ENCODE data around the gene ECHS1. TPM values are rescaled to one million over a fixed set of nuclear protein-coding genes. Genes with fewer than 3 reads are reported as not detected.

ECHS1 gene
- total and polyA plus RNA-seq, 10 of the 15 experiments (the other 5 are each of a cell fraction or from before 2014, with no cell fraction given) = 32.7 to 164 (median 62.4) TPM

DNA sequence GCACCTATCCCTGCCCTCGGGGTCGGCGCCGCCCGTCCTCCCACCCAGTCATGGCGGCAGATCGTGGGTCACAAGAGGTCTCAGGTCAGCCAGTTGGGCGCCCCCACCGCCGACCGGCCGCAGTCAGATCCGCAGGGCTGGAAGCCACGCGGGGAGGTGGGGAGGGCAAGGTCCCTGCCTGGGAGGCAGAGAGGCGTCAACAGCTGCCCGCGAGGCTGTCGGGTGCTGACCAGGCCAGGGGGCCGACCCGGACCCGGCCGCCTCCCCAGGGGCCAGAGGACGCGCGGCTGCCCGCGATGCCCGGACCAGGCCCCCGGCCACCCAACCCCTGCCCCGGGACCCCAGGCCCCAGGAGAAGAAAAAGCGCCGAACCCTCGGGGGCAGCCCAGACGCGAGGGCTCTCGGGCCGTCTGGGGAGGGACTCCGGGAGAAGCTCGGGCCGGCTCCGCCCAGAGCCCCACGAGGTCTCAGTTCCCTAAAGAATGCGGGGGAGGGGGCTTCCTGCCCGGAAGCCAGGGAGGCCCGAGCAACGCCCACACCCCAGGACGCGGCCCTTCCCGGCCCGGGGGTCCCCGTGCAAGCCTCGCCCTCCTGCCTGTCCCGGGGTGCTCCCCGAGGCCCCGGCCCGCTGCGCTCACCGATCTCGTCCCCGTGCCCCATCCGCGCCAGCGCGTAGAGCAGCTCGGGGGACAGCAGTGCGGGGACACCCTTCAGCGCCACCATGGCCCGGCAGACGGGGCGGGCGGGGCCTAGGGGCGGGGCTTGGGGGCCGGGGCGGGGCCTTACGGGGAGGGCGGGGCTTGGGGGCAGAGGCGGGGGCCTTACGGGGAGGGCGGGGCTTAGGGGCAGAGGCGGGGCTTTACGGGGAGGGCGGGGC, 15.6 kb downstream of the ECHS1 start, which contains the start of gene FUOM (continued):
- no peak for TF ChIP-seq RELB (IDR thresholded peaks at IDR 0.05; ENCODE audit: low read depth)
- TF ChIP-seq IKZF1 (conservative IDR thresholded peaks at IDR 0.05) = peak; percentile 84
- no peak for TF ChIP-seq STAT1 (conservative IDR thresholded peaks at IDR 0.05)
- peak; percentile 85 for TF ChIP-seq POLR2A (IDR thresholded peaks at IDR 0.05; ENCODE audit: low read depth, low read length)
- no peak for TF ChIP-seq ZNF274 (IDR thresholded peaks at IDR 0.05; ENCODE audit: insufficient read depth, insufficient read length)
- TF ChIP-seq, protein P1, sequence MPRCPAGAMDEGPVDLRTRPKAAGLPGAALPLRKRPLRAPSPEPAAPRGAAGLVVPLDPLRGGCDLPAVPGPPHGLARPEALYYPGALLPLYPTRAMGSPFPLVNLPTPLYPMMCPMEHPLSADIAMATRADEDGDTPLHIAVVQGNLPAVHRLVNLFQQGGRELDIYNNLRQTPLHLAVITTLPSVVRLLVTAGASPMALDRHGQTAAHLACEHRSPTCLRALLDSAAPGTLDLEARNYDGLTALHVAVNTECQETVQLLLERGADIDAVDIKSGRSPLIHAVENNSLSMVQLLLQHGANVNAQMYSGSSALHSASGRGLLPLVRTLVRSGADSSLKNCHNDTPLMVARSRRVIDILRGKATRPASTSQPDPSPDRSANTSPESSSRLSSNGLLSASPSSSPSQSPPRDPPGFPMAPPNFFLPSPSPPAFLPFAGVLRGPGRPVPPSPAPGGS (IDR thresholded peaks at IDR 0.05; ENCODE audit: borderline replicate concordance, insufficient read depth, low read depth, low read length, poor library complexity, severe bottlenecking) = peak; percentile 25
- no peak for TF ChIP-seq MYB (IDR thresholded peaks at IDR 0.05; ENCODE audit: borderline replicate concordance, low read depth, low read length)
- TF ChIP-seq SMARCA5 (IDR thresholded peaks at IDR 0.05) = no peak; the same call in 1 of the 2 replicates
- no peak for TF ChIP-seq ZNF217 (IDR thresholded peaks at IDR 0.05)
- peak; percentile 61; the same call in 1 of the 2 replicates for TF ChIP-seq TAF1 (IDR thresholded peaks at IDR 0.05; ENCODE audit: borderline replicate concordance, low read depth, low read length)
- TF ChIP-seq, protein P2, sequence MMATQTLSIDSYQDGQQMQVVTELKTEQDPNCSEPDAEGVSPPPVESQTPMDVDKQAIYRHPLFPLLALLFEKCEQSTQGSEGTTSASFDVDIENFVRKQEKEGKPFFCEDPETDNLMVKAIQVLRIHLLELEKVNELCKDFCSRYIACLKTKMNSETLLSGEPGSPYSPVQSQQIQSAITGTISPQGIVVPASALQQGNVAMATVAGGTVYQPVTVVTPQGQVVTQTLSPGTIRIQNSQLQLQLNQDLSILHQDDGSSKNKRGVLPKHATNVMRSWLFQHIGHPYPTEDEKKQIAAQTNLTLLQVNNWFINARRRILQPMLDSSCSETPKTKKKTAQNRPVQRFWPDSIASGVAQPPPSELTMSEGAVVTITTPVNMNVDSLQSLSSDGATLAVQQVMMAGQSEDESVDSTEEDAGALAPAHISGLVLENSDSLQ (IDR thresholded peaks at IDR 0.05) = no peak
- TF ChIP-seq HDAC6 (IDR thresholded peaks at IDR 0.05; ENCODE audit: unreplicated experiment) = no peak
- 0 out of 2 replicates have a peak, but pooled peaks have one; percentile 23 for TF ChIP-seq TCF12 (IDR thresholded peaks at IDR 0.05; ENCODE audit: low read depth, low read length)
- peak in 1 of 2 experiments; percentile 51; a peak in 1 of 4 replicates for TF ChIP-seq BHLHE40 (IDR thresholded peaks at IDR 0.05; ENCODE audit: borderline replicate concordance in 1 of 2, low read depth in 2 of 2, low read length in 1 of 2)
- 0 out of 2 replicates have a peak, but pooled peaks have one; percentile 7 for TF ChIP-seq RUNX3 (IDR thresholded peaks at IDR 0.05; ENCODE audit: low read length)
- peak in 1 of 2 experiments; percentile 28; a peak in 1 of 4 replicates for TF ChIP-seq IKZF2 (IDR thresholded peaks at IDR 0.05)
- 0 out of 2 replicates have a peak, but pooled peaks have one; percentile 31 for TF ChIP-seq MEF2A (IDR thresholded peaks at IDR 0.05; ENCODE audit: insufficient read depth, low read depth, low read length)
- TF ChIP-seq ATF2 (IDR thresholded peaks at IDR 0.05; ENCODE audit: low read length) = no peak
- no peak for TF ChIP-seq FOXK2 (IDR thresholded peaks at IDR 0.05)
- TF ChIP-seq CREB1 (IDR thresholded peaks at IDR 0.05; ENCODE audit: low read depth) = no peak
- TF ChIP-seq MLLT1 (IDR thresholded peaks at IDR 0.05) = no peak
- TF ChIP-seq KDM1A (IDR thresholded peaks at IDR 0.05; ENCODE audit: borderline replicate concordance) = no peak
- TF ChIP-seq PAX5 (IDR thresholded peaks at IDR 0.05; ENCODE audit: borderline replicate concordance, low read depth, low read length) = peak; percentile 42; the same call in 1 of the 2 replicates
- TF ChIP-seq YY1 (IDR thresholded peaks at IDR 0.05; ENCODE audit: low read depth, low read length) = peak; percentile 47; the same call in 1 of the 2 replicates

Data from GM12878 (cell line).